GM12878 (cell line): ENCODE data around the gene EFTUD2. TPM values are rescaled to one million over a fixed set of nuclear protein-coding genes. Genes with fewer than 3 reads are reported as not detected.

ENCODE experiments used
- ATAC-seq: fragments of 200-7000 bp; cut with Tn5 transposase; 3 replicates; pipeline ENCODE4 v1.9.1; 2020; ENCODE audit warnings: mild to moderate bottlenecking, moderate library complexity
- BruUV-seq: library from RNA; stranded (reverse); fragments of 400-500 nt; replicated peaks from 2 replicates; lab custom pipeline; 2021; lab: Mats Ljungman, UMichigan
- CTCF ChIA-PET: fragments of 300-600 bp; sonication (Branson Sonifier 250); formaldehyde crosslinking; extraction: SDS; loops from one replicate; lab custom pipeline; 2021; ENCODE audit warnings: inconsistent platforms; lab: Yijun Ruan, JAX
- POLR2A ChIA-PET: fragments of 350-600 bp; formaldehyde crosslinking; extraction: SDS; loops from one replicate; lab custom pipeline; 2021; ENCODE audit warnings: inconsistent platforms; lab: Charles Lee
- RAD21 ChIA-PET: fragments of 300-600 bp; sonication (Branson Sonifier 250); formaldehyde crosslinking; loops from one replicate; lab custom pipeline; 2023; ENCODE audit warnings: antibody characterized with exemption; ENCODE audit not compliant: unreplicated experiment; lab: Charles Lee
- SMC1A ChIA-PET: fragments of 300-600 bp; sonication (Branson Sonifier 250); formaldehyde crosslinking; loops from one replicate; lab custom pipeline; 2023; ENCODE audit not compliant: unreplicated experiment, uncharacterized antibody; lab: Charles Lee
- DNase-seq: peaks from one replicate; pipeline ENCODE4 v3.0.0-alpha.2; 2011; ENCODE audit warnings: low read depth, low spot score
- FAIRE-seq: peaks from 3 replicates; lab custom pipeline; 2011; peaks lifted over from hg19 to GRCh38; lab: Jason Lieb, UNC
- H2AFZ ChIP-seq: 2 replicates; pipeline ENCODE4 v1.6.0; 2011; ENCODE audit warnings: low read depth, low read length, control low read depth; ENCODE audit not compliant: control insufficient read depth
- H3K27ac ChIP-seq: 2 replicates; pipeline ENCODE4 v1.5.1; 2011; ENCODE audit warnings: control low read depth; ENCODE audit not compliant: control insufficient read depth, insufficient read depth
- H3K27me3 ChIP-seq, 2 experiments: replicated peaks in 1 of 2; 2 replicates each; pipeline versions ENCODE4 v1.6.0 to v1.6.1; 2011; ENCODE audit warnings: low read length in 1 of 2; ENCODE audit not compliant: control insufficient read depth in 2 of 2, insufficient read depth in 2 of 2
- H3K36me3 ChIP-seq, 2 experiments: 2 replicates each; pipeline ENCODE4 v1.5.1; 2011; ENCODE audit warnings: low read length in 1 of 2; ENCODE audit not compliant: control insufficient read depth in 2 of 2, insufficient read depth in 2 of 2
- H3K4me1 ChIP-seq: 2 replicates; pipeline ENCODE4 v1.6.1; 2011; ENCODE audit warnings: mild to moderate bottlenecking, low read length, moderate library complexity, mixed read lengths; ENCODE audit not compliant: control insufficient read depth, insufficient read depth
- H3K4me2 ChIP-seq: 2 replicates; pipeline ENCODE4 v1.6.0; 2011; ENCODE audit warnings: control low read depth; ENCODE audit not compliant: control insufficient read depth, insufficient read depth
- H3K4me3 ChIP-seq: fragments of 200-600 bp; sonication (generic); 2 replicates; pipeline ENCODE4 v1.5.1; 2016
- H3K79me2 ChIP-seq: 2 replicates; pipeline ENCODE4 v1.6.0; 2011; ENCODE audit warnings: low read length; ENCODE audit not compliant: control insufficient read depth, insufficient read depth
- H3K9ac ChIP-seq: 2 replicates; pipeline ENCODE4 v1.8.0; 2011; ENCODE audit warnings: low read length, control low read depth, mixed read lengths; ENCODE audit not compliant: control insufficient read depth, insufficient read depth
- H3K9me3 ChIP-seq: replicated peaks from 3 replicates; pipeline ENCODE4 v1.5.1; 2011; ENCODE audit warnings: mild to moderate bottlenecking, low read length; ENCODE audit not compliant: control insufficient read depth, insufficient read depth
- H4K20me1 ChIP-seq: 2 replicates; pipeline ENCODE4 v1.6.0; 2011; ENCODE audit not compliant: control insufficient read depth, insufficient read depth
- ASH2L ChIP-seq: fragments of 300-600, 200-600 bp; sonication (generic); IDR thresholded peaks from 2 replicates; pipeline ENCODE4 v1.6.1; 2017; ENCODE audit warnings: low read depth, mild to moderate bottlenecking, borderline replicate concordance
- CHD4 ChIP-seq: fragments of 200-600 bp; sonication (generic); IDR thresholded peaks from 2 replicates; pipeline ENCODE4 v1.6.1; 2016; ENCODE audit warnings: mild to moderate bottlenecking
- EP300 ChIP-seq, 2 experiments: fragments of 150-350 bp in 1 of 2; IDR thresholded peaks; 2 replicates each; pipeline ENCODE4 v1.6.1; 2011 to 2012; ENCODE audit warnings: low read depth in 2 of 2, low read length in 2 of 2, borderline replicate concordance in 1 of 2, improper control_type of control experiment in 1 of 2, inconsistent platforms in 1 of 2; ENCODE audit not compliant: control insufficient read depth in 1 of 2
- EZH2 ChIP-seq: IDR thresholded peaks from 2 replicates; pipeline ENCODE4 v1.6.1; 2012; ENCODE audit warnings: low read depth, mild to moderate bottlenecking, control low read depth, inconsistent platforms, low read length, borderline replicate concordance; ENCODE audit not compliant: control insufficient read depth
- KAT2A ChIP-seq: conservative IDR thresholded peaks from 2 replicates; pipeline ENCODE4 v1.6.1; 2011; ENCODE audit warnings: low read depth, low read length; ENCODE audit not compliant: control insufficient read depth
- LARP7 ChIP-seq: fragments of 450-650 bp; IDR thresholded peaks from 2 replicates; pipeline ENCODE4 v1.6.1; 2017; ENCODE audit warnings: mild to moderate bottlenecking
- MEF2B ChIP-seq: fragments of 450-650 bp; IDR thresholded peaks from 2 replicates; pipeline ENCODE4 v1.6.1; 2018; ENCODE audit warnings: mild to moderate bottlenecking, moderate library complexity; ENCODE audit not compliant: partially characterized antibody, poor library complexity, severe bottlenecking
- MXI1 ChIP-seq: fragments of 150-350 bp; IDR thresholded peaks from 2 replicates; pipeline ENCODE4 v1.6.1; 2011; ENCODE audit warnings: low read depth, mild to moderate bottlenecking, inconsistent platforms, low read length, improper control_type of control experiment
- MYC ChIP-seq: IDR thresholded peaks from 2 replicates; pipeline ENCODE4 v1.6.1; 2011; ENCODE audit warnings: mild to moderate bottlenecking, low read length, moderate library complexity, inconsistent platforms; ENCODE audit not compliant: insufficient read depth, insufficient replicate concordance, insufficient read length, severe bottlenecking
- RAD51 ChIP-seq: fragments of 450-650 bp; IDR thresholded peaks from 2 replicates; pipeline ENCODE4 v1.6.1; 2016; ENCODE audit warnings: moderate library complexity, mild to moderate bottlenecking, inconsistent platforms
- RELB ChIP-seq: fragments of 450-650 bp; IDR thresholded peaks from 2 replicates; pipeline ENCODE4 v1.6.1; 2017; ENCODE audit warnings: low read depth, mild to moderate bottlenecking, moderate library complexity
- SMARCA5 ChIP-seq: fragments of 450-650 bp; IDR thresholded peaks from 2 replicates; pipeline ENCODE4 v1.6.1; 2017; ENCODE audit warnings: mild to moderate bottlenecking
- ZBED1 ChIP-seq: IDR thresholded peaks from 2 replicates; pipeline ENCODE4 v1.6.1; 2016; ENCODE audit warnings: borderline replicate concordance
- ZNF24 ChIP-seq: fragments of 450-650 bp; IDR thresholded peaks from 2 replicates; pipeline ENCODE4 v1.6.1; 2017; ENCODE audit warnings: antibody characterized with exemption, mild to moderate bottlenecking
- ZNF384 ChIP-seq: IDR thresholded peaks from 2 replicates; pipeline ENCODE4 v1.6.1; 2012; ENCODE audit warnings: low read depth, mild to moderate bottlenecking, low read length, improper control_type of control experiment, borderline replicate concordance
- ZSCAN29 ChIP-seq: fragments of 450-650 bp; IDR thresholded peaks from 2 replicates; pipeline ENCODE4 v1.6.1; 2017; ENCODE audit warnings: mild to moderate bottlenecking, moderate library complexity
- WGBS: methylation state at CpG from one replicate; pipeline ENCODE4 v1.1.6; 2016; ENCODE audit warnings: low lambda C conversion rate; ENCODE audit not compliant: insufficient replicate concordance, insufficient coverage; ENCODE audit errors: missing lambda C conversion rate; 5-methylcytosine and 5-hydroxymethylcytosine counted together
- in situ Hi-C: fragments of 300-500 bp; cut with MboI; formaldehyde crosslinking; loops from 9 replicates; pipeline ENCODE4 v1.14.3; 2018; ENCODE audit warnings: mixed read lengths
- intact Hi-C: fragments of 100-400 bp; cut with micrococcal nuclease; formaldehyde crosslinking; loops from one replicate; pipeline ENCODE4 v1.14.2; 2022; ENCODE audit not compliant: unreplicated experiment
- polyA plus RNA-seq, 11 experiments: library from polyadenylated mRNA; depleted of rRNA in 4 of 11; unstranded in 6 of 11; stranded (reverse) in 5 of 11; fragments of >200 nt; fragmentation: Nextera tagmentation in 4 of 11; fragmentation: Illumina TruSeq in 1 of 11; extraction: Ambion mirVana in 4 of 11; extraction: Trizol in 1 of 11; gene quantifications; 1 replicate in 1 of 11; 2 replicates in 10 of 11; pipeline versions ENCODE4 v1.2.1 to v1.2.3, GENCODE V29; 2011 to 2016; ENCODE audit warnings: inconsistent platforms in 2 of 11, missing spikeins in 2 of 11, low read depth in 1 of 11
- total RNA-seq, 4 experiments: library from RNA; depleted of rRNA in 3 of 4; stranded (reverse); fragments of >200 nt in 3 of 4; fragmentation: Illumina TruSeq in 1 of 4; extraction: Trizol in 1 of 4; gene quantifications; 2 replicates each; pipeline versions ENCODE4 v1.2.1 to v1.2.3, GENCODE V29; 2013 to 2021

The EFTUD2 gene
- total and polyA plus RNA-seq, 10 of the 15 experiments (the other 5 are each of a cell fraction or from before 2014, with no cell fraction given) = 33.0 to 198 (median 126) TPM

- H3K27me3 ChIP-seq = no peaks in the 10 kb centered on the region
- H3K36me3 ChIP-seq = no peaks in the 10 kb centered on the region
- TF ChIP-seq LARP7 = no peak
- peak; percentile 83 for TF ChIP-seq MEF2B
- no peak for TF ChIP-seq ZNF24
- no peak for TF ChIP-seq ZSCAN29
- no peak for TF ChIP-seq MXI1
- no peak for TF ChIP-seq CHD4
- no peak for TF ChIP-seq EP300 (IDR thresholded peaks at IDR 0.05; ENCODE audit: borderline replicate concordance in 1 of 2, control insufficient read depth in 1 of 2, low read depth in 2 of 2, low read length in 2 of 2)
- TF ChIP-seq ZBED1 = no peak
- TF ChIP-seq, all 136 proteins: peak for 1
- Histone ChIP-seq H3K9ac (no peak overlapping the region), H3K4me2 (no peak overlapping the region), H3K79me2 (no peaks in the 10 kb centered on the region), H2AFZ (no peak overlapping the region), H3K27ac (no peak overlapping the region), H3K4me1 (no peaks in the 10 kb centered on the region), H3K4me3 (no peak overlapping the region), H3K9me3 (no peaks in the 10 kb centered on the region), H4K20me1 (no peaks in the 10 kb centered on the region)
- FAIRE-seq (no peak), DNase-seq (no peak), ATAC-seq (no peak)
- BruUV-seq = no TSS peak
- WGBS = 95% methylated on average over 1 of the region's 1 CpG
- in situ Hi-C loops (no loop called here), intact Hi-C loops (no loop called here)
- CTCF ChIA-PET = no interaction called here
- SMC1A ChIA-PET = no interaction called here
- POLR2A ChIA-PET = no interaction called here
- RAD21 ChIA-PET = no interaction called here
Observed at GRCh38 chr17:44844390-44844830, 54.8 kb downstream of the EFTUD2 start.

- no TSS peak for BruUV-seq
- ATAC-seq (no peak), DNase-seq (no peak), FAIRE-seq (no peak)
- intact Hi-C loops (no loop called here), in situ Hi-C loops (no loop called here)
- ChIA-PET CTCF (interaction anchor here (0.9 kb wide), 1 partner anchor 65 kb away, joined by 3 read pairs; no protein-coding TSS in a partner anchor), POLR2A (no interaction called here), SMC1A (no interaction called here), RAD21 (no interaction called here)
- no peaks in the 10 kb centered on the region for H3K4me1 ChIP-seq
- no peak overlapping the region for H3K27ac ChIP-seq
- H3K4me3 ChIP-seq = no peak overlapping the region
- no peaks in the 10 kb centered on the region for H3K36me3 ChIP-seq
- H3K9me3 ChIP-seq = no peaks in the 10 kb centered on the region
- no peak overlapping the region for H3K4me2 ChIP-seq
- H3K79me2 ChIP-seq = no peaks in the 10 kb centered on the region
- no peak overlapping the region for H2AFZ ChIP-seq
- H3K9ac ChIP-seq = no peak overlapping the region
- no peaks in the 10 kb centered on the region for H3K27me3 ChIP-seq
- WGBS = 65% methylated on average over 5 of the region's 5 CpGs
- no peaks in the 10 kb centered on the region for H4K20me1 ChIP-seq
- no peak for TF ChIP-seq SMARCA5
- TF ChIP-seq CHD4 = no peak
- TF ChIP-seq ZNF384 = no peak
- TF ChIP-seq ASH2L = no peak
- TF ChIP-seq ZSCAN29 = no peak
- TF ChIP-seq MYC = no peak
- TF ChIP-seq RELB = no peak
- no peak for TF ChIP-seq EZH2
- TF ChIP-seq KAT2A = no peak
- no peak for TF ChIP-seq ZNF24
- no peak for TF ChIP-seq RAD51
Observed at GRCh38 chr17:44842748-44843147, 56.5 kb downstream of the EFTUD2 start.
